HG02943 (cell line): Measurements from ENCODE around the gene CNTNAP2.
"Not testable (repeated sequence)": the region's sequence is repeated elsewhere in the genome, so short reads cannot be mapped to it uniquely, and the experiment has no call there.

ENCODE experiments used
- ATAC-seq: cut with Tn5 transposase; IDR thresholded peaks from one replicate; pipeline ENCODE4 v1.9.1; 2021; ENCODE audit warnings: mild to moderate bottlenecking, low read depth, moderate library complexity; ENCODE audit not compliant: unreplicated experiment

CNTNAP2 gene

GRCh38 chr7:148412691-148413090, 2296.1 kb downstream of the CNTNAP2 start:
- ATAC-seq: no peak

- peak; percentile 94 for ATAC-seq
These were observed 2303.5 kb downstream of the CNTNAP2 start for GRCh38 chr7:148419856-148420832.

GRCh38 chr7:148422030-148422429, 2305.4 kb downstream of the CNTNAP2 start:
- ATAC-seq: no peak

DNA sequence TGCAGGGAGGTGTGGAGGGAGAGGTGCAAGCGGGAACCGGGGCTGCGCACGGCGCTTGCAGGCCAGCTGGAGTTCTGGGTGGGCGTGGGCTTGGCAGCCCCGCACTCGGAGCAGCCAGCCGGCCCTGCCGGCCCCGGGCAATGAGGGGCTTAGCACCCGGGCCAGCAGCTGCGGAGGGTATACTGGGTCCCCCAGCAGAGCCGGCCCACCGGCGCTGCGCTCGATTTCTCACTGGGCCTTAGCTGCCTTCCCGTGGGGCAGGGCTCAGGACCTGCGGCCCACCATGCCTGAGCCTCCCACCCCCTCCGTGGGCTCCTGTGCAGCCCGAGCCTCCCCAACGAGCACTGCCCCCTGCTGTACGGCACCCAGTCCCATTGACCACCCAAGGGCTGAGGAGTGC, 2309.8 kb downstream of the CNTNAP2 start:
- not testable (repeated sequence) for ATAC-seq

GRCh38 chr7:148430690-148431089, 2314.1 kb downstream of the CNTNAP2 start:
- ATAC-seq: not testable (repeated sequence)

GRCh38 chr7:148433521-148434180, 2317.1 kb downstream of the CNTNAP2 start:
- ATAC-seq: no peak

DNA sequence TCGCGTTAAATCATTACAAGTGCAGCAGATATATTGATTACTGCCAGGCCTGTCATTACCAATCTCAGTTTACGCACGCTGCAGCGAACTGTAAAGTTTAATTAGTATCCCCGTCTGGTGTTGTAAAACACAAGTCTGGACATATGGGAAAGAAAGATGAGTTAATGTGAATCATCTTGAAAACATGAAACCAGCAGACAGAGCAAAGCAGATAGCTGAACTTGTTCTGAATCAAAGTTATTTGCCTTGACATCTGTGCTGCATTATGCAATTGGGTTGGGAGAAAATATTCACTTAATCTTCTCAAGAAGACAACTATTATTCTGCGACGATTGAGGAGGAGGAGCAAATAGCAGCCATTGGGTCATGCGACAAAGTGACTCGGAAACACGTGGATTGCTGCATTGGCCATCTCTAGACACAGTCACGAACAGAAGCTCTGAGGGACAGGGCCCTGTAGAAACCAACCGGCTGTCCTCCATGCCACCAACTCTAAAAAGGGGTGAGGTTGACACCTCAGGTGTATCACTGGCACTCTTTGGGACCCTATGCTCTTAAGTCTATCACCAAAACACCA, 2317.7 kb downstream of the CNTNAP2 start:
- no peak for ATAC-seq

GRCh38 chr7:148434887-148435286, 2318.3 kb downstream of the CNTNAP2 start:
- ATAC-seq: no peak

DNA sequence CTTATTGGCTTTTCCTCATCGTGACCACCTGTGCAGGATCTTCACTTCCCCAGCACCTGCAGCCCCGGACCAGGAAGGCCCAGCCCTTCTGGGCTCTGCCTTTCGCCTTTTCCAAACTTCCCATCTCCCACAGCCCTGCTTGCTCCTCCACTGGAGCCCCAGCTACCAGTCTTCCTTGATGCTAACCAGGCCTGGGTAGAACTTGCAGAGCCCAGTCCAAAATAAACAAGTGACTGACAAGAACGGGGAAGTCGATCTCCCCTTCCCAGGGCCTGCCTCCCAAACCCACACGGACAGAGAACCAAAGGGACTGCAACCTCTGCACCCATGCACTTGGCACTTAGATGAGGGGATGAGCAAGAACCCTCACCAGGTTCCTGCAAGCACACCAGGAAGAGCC, 2319.1 kb downstream of the CNTNAP2 start:
- ATAC-seq: no peak

GRCh38 chr7:148436135-148436534, 2319.5 kb downstream of the CNTNAP2 start:
- no peak for ATAC-seq

- no peak for ATAC-seq
These were observed 2320.0 kb downstream of the CNTNAP2 start for GRCh38 chr7:148436571-148436970.

DNA sequence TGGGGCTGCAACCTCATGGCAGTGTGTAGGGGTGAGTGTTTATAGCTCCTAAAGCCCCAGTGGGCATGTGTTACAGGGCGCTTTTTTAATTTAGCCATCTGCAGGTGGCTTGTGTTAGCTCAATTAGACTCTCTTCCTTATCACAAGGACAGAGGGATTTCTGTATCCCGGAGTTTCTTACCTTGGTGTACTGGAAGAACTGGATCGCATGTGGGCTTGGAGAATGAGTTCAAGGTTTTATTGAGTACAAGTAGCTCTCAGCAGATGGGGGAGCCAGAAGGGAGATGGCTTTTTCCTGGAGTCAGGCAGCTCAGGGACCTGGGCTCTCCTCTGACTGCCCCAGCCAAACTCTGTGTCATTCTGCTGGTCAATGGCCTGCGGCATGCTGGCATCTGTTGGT, 2320.4 kb downstream of the CNTNAP2 start:
- no peak for ATAC-seq

DNA sequence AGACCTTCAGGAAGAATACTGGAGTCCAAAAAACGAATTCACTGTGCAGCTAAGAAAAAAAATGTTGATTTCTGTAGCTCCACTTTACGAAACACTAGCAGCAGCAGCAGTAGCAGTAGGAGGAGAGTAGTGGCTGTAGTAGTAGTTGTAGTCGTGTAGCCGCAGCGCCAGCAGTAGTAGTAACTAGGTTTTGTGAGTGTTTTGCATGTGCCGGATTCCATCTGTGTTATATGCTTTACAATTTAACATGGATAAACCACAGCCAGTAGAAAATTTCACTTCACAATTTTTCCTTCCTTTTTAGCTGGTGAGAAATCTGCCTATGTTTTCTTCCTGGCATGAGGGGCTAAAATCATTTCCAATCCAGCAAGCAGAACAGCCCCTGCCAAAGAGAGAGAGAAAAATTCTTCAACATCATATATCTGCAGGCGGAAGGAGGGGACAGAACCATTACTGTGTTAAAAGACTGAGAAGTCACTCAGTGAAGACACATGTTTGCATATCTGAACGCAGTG, 2325.6 kb downstream of the CNTNAP2 start:
- ATAC-seq: no peak

DNA sequence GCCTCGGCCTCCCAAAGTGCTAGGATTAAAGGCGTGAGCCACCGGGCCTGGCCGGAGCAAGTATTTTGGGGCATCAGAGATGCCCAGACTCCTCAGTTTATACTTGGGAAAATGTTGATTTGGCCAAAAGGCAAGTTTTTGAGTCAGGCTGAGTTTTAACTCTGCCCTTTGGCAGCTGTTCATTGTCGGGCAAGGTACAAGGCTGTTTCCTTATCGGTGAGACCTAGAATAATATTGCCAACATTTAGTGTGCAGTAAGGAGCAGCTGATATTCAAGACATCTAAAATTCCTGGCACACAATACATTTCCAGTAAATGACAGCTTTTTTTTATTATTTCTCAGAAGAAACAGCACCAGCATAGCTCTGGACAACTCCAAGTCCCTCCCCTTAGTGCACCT, 2326.3 kb downstream of the CNTNAP2 start:
- no peak for ATAC-seq

DNA sequence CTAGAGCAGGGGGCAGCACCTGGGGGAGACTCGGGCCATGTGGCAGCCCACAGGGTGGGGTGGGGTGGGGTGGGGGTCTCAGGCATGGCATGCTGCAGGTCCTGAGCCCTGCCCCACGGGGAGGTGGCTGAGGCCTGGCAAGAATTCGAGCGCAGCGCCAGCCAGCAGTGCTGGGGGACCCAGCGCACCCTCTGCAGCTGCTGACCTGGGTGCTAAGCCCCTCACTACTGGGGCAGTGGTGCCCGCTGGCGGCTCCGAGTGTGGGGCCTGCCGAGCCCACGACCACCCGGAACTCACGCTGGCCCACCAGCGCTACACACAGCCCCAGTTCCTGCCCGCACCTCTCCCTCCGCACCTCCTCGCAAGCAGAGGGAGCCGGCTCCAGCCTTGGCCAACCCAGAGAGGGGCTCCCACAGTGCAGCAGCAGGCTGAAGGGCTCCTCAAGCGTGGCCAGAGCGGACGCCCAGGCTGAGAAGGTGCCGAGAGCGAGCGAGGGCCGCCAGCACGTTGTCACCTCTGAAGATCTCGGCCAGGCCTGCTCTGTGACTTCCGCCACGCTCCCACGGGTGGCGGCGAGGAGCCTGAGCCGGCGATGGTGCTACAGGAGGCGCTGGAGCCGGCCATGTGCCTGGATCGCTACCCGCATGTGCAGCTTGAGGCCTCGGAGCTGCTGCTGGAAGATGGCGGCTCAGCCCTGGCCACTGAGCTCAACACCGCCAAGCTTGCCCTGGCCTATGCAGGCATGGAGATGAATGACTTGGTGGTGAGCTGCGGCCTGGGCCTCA, 2328.9 kb downstream of the CNTNAP2 start:
- no peak for ATAC-seq

- peak; percentile 63 for ATAC-seq
These were observed 2330.7 kb downstream of the CNTNAP2 start for GRCh38 chr7:148447221-148447849.

GRCh38 chr7:148451526-148451925, 2334.9 kb downstream of the CNTNAP2 start:
- ATAC-seq: not testable (repeated sequence)

DNA sequence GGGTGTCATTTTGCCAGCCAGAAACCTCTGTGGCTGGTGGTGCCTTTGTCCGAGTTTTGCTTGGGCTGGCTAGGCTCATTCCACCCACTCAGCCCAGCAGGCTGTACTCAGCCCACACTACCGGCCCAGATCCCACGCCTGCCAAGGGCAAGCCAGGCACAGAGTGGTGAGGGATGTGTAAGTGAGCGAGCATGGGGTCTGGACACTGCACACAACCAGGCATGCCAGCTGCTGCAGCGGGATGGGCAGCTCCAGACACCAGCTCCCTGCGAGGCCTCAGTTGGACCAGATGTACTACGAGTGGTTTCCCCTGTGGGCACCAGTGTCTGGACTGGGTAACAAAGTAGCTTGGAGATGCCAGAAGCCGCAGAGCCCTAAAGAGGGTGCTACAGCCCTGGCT, 2339.8 kb downstream of the CNTNAP2 start:
- ATAC-seq: no peak

DNA sequence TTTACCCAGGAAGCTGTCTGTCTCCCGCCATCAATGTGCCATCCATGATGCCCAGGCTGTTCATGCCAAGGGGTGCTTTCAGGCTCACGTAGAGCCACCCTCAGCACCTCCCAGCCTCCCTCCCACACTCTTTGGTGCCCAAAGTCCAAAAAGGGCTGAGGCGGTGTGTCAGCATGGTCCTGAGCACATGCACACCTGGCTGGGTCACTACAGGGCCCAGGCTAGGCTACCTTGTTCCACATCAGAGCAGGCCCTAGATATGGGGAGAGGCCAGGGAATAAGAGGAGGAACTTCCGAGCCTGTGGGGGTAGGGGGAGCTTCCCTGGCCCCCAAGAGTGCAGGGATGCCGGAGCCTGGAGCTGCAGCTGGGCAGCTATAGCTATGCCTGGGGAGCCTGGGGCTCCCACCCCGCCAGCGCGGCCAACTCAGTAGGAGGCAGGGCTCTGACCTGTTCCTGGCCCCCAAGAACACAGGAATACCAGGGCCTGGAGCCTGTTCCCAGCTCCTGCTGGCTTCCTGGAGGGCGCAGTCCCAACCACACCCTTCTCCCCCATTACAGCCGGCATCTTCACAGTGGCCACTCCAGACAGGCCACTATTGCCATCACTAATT, 2340.8 kb downstream of the CNTNAP2 start:
- no peak for ATAC-seq
